Skeletal muscle cell (primary cell): ENCODE results near the gene RSPH9.
A peak's percentile ranks its signal among the peaks of the same experiment; 100 is the strongest.
"Not testable (repeated sequence)": the region's sequence is repeated elsewhere in the genome, so short reads cannot be mapped to it uniquely, and the experiment has no call there.

ENCODE experiments used
- DNase-seq: peaks from one replicate; pipeline ENCODE4 v3.0.0-alpha.2; 2010; ENCODE audit warnings: low read depth
- H3K4me3 ChIP-seq: 2 replicates; pipeline ENCODE4 v1.5.1; 2011; ENCODE audit warnings: low read depth, mild to moderate bottlenecking, control low read depth, low read length, moderate library complexity

Gene RSPH9

GRCh38 chr6:43627008-43627825, 17.6 kb upstream of the RSPH9 start:
- H3K4me3 ChIP-seq = peak overlapping the region; percentile 82
- DNase-seq = peak; percentile 96

- no peak for DNase-seq
- H3K4me3 ChIP-seq = peak overlapping the region; percentile 82
Observed at GRCh38 chr6:43628393-43629103, 16.3 kb upstream of the RSPH9 start.

GRCh38 chr6:43629104-43629504, 15.7 kb upstream of the RSPH9 start, which contains the start of gene GTPBP2:
TSS of gene GTPBP2 (minus strand) at chr6:43629264. CDS start at chr6:43629162, 102 bp downstream.
- DNase-seq = peak; percentile 98
- H3K4me3 ChIP-seq = peak within 1 kb of the TSS; percentile 82

- DNase-seq = peak; percentile 96
- peak overlapping the region; percentile 82 for H3K4me3 ChIP-seq
Observed at GRCh38 chr6:43629505-43630300, 15.1 kb upstream of the RSPH9 start.

- DNase-seq = no peak
Observed at GRCh38 chr6:43630980-43631619, 13.7 kb upstream of the RSPH9 start.

GRCh38 chr6:43633002-43633401, 11.8 kb upstream of the RSPH9 start:
- not testable (repeated sequence) for H3K4me3 ChIP-seq

More at GRCh38 chr6:43630980-43631619, 13.7 kb upstream of the RSPH9 start:
- no peak overlapping the region for H3K4me3 ChIP-seq

GRCh38 chr6:43634702-43635303, 10.0 kb upstream of the RSPH9 start:
- H3K4me3 ChIP-seq = no peak overlapping the region
- DNase-seq = no peak

More at GRCh38 chr6:43633002-43633401, 11.8 kb upstream of the RSPH9 start:
- DNase-seq = not testable (repeated sequence)

- DNase-seq = no peak
- H3K4me3 ChIP-seq = peak within 1 kb of the TSS; percentile 88
Observed at GRCh38 chr6:43635387-43636307, 9.2 kb upstream of the RSPH9 start, which contains the start of gene MAD2L1BP. TSS of gene MAD2L1BP (plus strand) at chr6:43635840. CDS start at chr6:43635876, 36 bp downstream.

- no peak for DNase-seq
Observed at GRCh38 chr6:43636308-43636659, 8.6 kb upstream of the RSPH9 start.

GRCh38 chr6:43639984-43640800, 4.6 kb upstream of the RSPH9 start:
- no peak for DNase-seq

More at GRCh38 chr6:43636308-43636659, 8.6 kb upstream of the RSPH9 start:
- H3K4me3 ChIP-seq = peak overlapping the region; percentile 88

GRCh38 chr6:43645613-43645964, 753 bp downstream of the RSPH9 start:
- DNase-seq = no peak
- H3K4me3 ChIP-seq = peak overlapping the region; percentile 56

More at GRCh38 chr6:43639984-43640800, 4.6 kb upstream of the RSPH9 start:
- H3K4me3 ChIP-seq = no peak overlapping the region

GRCh38 chr6:43647613-43648012, 2.8 kb downstream of the RSPH9 start:
- H3K4me3 ChIP-seq = no peak overlapping the region
- no peak for DNase-seq

GRCh38 chr6:43648248-43648647, 3.4 kb downstream of the RSPH9 start:
- H3K4me3 ChIP-seq = no peak overlapping the region
- DNase-seq = no peak

GRCh38 chr6:43652822-43653221, 8.0 kb downstream of the RSPH9 start:
- H3K4me3 ChIP-seq, DNase-seq: not testable (repeated sequence)

- H3K4me3 ChIP-seq = no peak overlapping the region
- DNase-seq = no peak
Observed at GRCh38 chr6:43657221-43657802, 12.5 kb downstream of the RSPH9 start.

- DNase-seq = no peak
- H3K4me3 ChIP-seq = no peak overlapping the region
Observed at GRCh38 chr6:43658161-43658560, 13.3 kb downstream of the RSPH9 start.

- not testable (repeated sequence) for DNase-seq, H3K4me3 ChIP-seq
Observed at GRCh38 chr6:43662948-43663347, 18.1 kb downstream of the RSPH9 start.
